ENCODE measurements around the gene CRYGC. TPM values are rescaled to one million over a fixed set of nuclear protein-coding genes. Genes with fewer than 3 reads are reported as not detected.
A peak's percentile ranks its signal among the peaks of the same experiment; 100 is the strongest.

The CRYGC gene
- total and polyA plus RNA-seq, 2 of the 8 experiments (the other 6 are each of a cell fraction or from before 2014, with no cell fraction given): not detected

DNA sequence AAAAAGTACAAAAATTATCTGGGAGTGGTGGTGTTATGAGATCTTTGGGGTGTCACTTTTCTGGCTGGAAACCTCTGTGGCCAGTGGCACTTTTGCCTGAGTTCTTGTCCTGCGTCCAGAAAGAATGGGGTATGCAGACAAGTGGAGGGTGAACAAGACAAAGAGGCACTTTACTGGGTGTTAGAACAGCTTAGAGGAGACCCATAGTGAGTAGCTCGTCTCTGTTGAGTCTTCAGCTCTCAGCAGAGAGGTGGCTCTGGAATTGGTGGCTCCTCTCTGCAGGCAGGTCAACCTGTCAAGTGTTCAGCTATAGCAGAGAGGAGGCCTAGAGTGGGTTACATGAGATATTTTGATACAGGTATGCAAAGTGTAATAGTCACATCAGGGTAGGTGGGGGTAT, 31.4 kb downstream of the CRYGC start:
- no peak overlapping the region for H2BK120ac ChIP-seq (replicated peaks; ENCODE audit: low read depth, low read length)
- H4K8ac ChIP-seq (ENCODE audit: extremely low read depth, insufficient read depth, low read length): no peak overlapping the region
- no peak overlapping the region for H4K91ac ChIP-seq (replicated peaks; ENCODE audit: insufficient read length, low read length)
- H3K27ac ChIP-seq (ENCODE audit: low read depth, low read length): no peak overlapping the region
- no peak overlapping the region for H2BK12ac ChIP-seq (ENCODE audit: low read depth, low read length)
- DNase-seq (ENCODE audit: low read depth in 1 of 2, low spot score in 2 of 2) (peak in 1 of 2 experiments; percentile 23), FAIRE-seq (no peak)
- no peaks in the 10 kb centered on the region for H3K27me3 ChIP-seq (replicated peaks in 1 of 4; ENCODE audit: control insufficient read depth in 3 of 4, extremely low read depth in 1 of 4, insufficient read depth in 3 of 4, low read length in 3 of 4)
- H2AFZ ChIP-seq (ENCODE audit: low read length): no peak overlapping the region
- no peak overlapping the region for H2AK5ac ChIP-seq (ENCODE audit: low read depth, low read length)
- no peak overlapping the region for H3K18ac ChIP-seq (ENCODE audit: extremely low read depth, low read length)
- H3K36me3 ChIP-seq (ENCODE audit: control insufficient read depth in 2 of 4, insufficient read depth in 4 of 4, low read length in 3 of 4): no peaks in the 10 kb centered on the region
- no peak for TF ChIP-seq CTBP2 (IDR thresholded peaks at IDR 0.05; ENCODE audit: borderline replicate concordance, insufficient read depth, insufficient read length, low read length)
- TF ChIP-seq SIRT6 (IDR thresholded peaks at IDR 0.05; ENCODE audit: low read length): no peak
- no peak for TF ChIP-seq GABPA (IDR thresholded peaks at IDR 0.05; ENCODE audit: borderline replicate concordance, insufficient read depth, low read length)
- TF ChIP-seq HDAC2 (IDR thresholded peaks at IDR 0.05; ENCODE audit: borderline replicate concordance in 1 of 2, low read depth in 2 of 2, low read length in 2 of 2): no peak
- no peak for TF ChIP-seq ATF3 (IDR thresholded peaks at IDR 0.05; ENCODE audit: insufficient read depth, low read depth, low read length)
- H4K20me1 ChIP-seq (replicated peaks in 1 of 2; ENCODE audit: control insufficient read depth in 1 of 2, insufficient read depth in 2 of 2, low read length in 2 of 2): no peaks in the 10 kb centered on the region
- H4K5ac ChIP-seq (ENCODE audit: insufficient read length, low read depth, low read length): no peak overlapping the region
- H3K4me1 ChIP-seq (replicated peaks in 1 of 4; ENCODE audit: control insufficient read depth in 3 of 4, insufficient read depth in 4 of 4, low read length in 3 of 4): no peaks in the 10 kb centered on the region
- H3K23ac ChIP-seq (ENCODE audit: insufficient read length): no peak overlapping the region
- no peak overlapping the region for H3K4ac ChIP-seq (replicated peaks; ENCODE audit: insufficient read length, low read depth, low read length)
- no peak overlapping the region for H3K4me3 ChIP-seq (ENCODE audit: extremely low read depth in 1 of 4, insufficient read depth in 2 of 4, low read depth in 3 of 4, low read length in 4 of 4)
- no peak overlapping the region for H2BK20ac ChIP-seq (ENCODE audit: low read length)
- no peaks in the 10 kb centered on the region for H3K79me2 ChIP-seq (ENCODE audit: control insufficient read depth in 1 of 2, insufficient read depth in 2 of 2, low read length in 2 of 2)
- 59% methylated on average over 2 of the region's 2 CpGs; no CpG with 5 or more reads in 1 of the 2 experiments for WGBS, 2 experiments (ENCODE audit: extremely low coverage in 1 of 2, insufficient coverage in 1 of 2, insufficient read length in 1 of 2, insufficient replicate concordance in 2 of 2, low coverage in 1 of 2, low lambda C conversion rate in 2 of 2, missing lambda C conversion rate in 1 of 2)
- no peak overlapping the region for H2BK5ac ChIP-seq (ENCODE audit: low read depth, low read length)
- H3K79me1 ChIP-seq (ENCODE audit: low read depth, low read length): no peaks in the 10 kb centered on the region
- POLR2A ChIA-PET (ENCODE audit: partially characterized antibody): no interaction called here
- H3K14ac ChIP-seq (ENCODE audit: insufficient read length): no peak overlapping the region
- H3K9ac ChIP-seq (replicated peaks in 1 of 4; ENCODE audit: extremely low read depth in 1 of 4, low read depth in 3 of 4, low read length in 3 of 4): no peak overlapping the region
- CTCF ChIA-PET (ENCODE audit: partially characterized antibody): interaction anchor here (1.3 kb wide), 2 partner anchors 59 to 156 kb away, joined by 3 to 5 read pairs; partner anchors contain the start of gene IDH1
- no peaks in the 10 kb centered on the region for H3K23me2 ChIP-seq (ENCODE audit: low read depth, low read length)
- no peak overlapping the region for H2BK15ac ChIP-seq (ENCODE audit: low read length)
- no peak overlapping the region for H3K56ac ChIP-seq (replicated peaks; ENCODE audit: insufficient read length, low read depth, low read length)
- H3K9me3 ChIP-seq (ENCODE audit: insufficient read depth in 2 of 2, low read depth in 1 of 2, low read length in 1 of 2): no peaks in the 10 kb centered on the region
- H3K4me2 ChIP-seq (ENCODE audit: insufficient read depth in 1 of 2, low read depth in 2 of 2, low read length in 2 of 2): no peak overlapping the region

Data from H1 (cell line).